ENCODE measurements around the gene CWC27.
"Not testable (repeated sequence)": the region's sequence is repeated elsewhere in the genome, so short reads cannot be mapped to it uniquely, and the experiment has no call there.

CWC27 gene

DNA sequence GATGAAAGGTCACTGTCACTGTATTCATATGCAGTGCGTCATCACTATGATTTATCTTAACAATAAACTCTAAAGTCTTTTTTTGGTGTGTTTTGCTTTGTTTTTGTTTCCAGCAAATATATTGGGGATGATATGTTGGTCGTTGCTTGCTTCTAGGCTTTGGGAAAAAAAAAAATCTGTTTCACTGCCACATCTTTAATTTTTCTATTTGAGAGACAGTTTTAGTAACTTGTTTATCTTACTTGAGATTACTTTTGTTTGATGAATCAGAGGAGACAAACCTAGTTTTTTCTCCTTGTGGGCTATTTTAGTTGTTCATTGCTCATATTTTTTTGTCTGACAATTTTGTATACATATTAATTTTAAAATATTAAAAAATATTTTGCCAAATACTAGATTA is 19.4 kb downstream of the CWC27 start:
- DNase-seq (ENCODE audit: low spot score), result no peak

DNA sequence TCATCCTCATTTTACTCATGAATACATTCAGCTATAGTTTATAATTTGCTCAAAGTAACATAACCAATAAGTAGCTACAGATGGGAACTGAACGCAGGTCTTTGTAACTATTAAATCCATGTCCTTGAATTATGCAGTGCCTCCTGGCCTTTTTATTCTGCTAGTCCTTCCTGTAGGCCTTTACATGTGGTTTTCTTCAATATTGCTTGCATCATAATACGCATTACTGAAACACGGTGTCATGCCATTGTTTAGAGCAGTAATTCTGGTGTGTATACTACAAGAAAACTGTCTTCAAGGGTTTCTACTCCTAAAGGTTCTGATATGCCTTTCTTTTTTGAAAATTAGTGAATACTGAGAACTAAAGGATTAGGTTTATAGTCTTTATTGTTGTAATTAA is 20.7 kb downstream of the CWC27 start:
- DNase-seq (ENCODE audit: low spot score), result no peak

DNA sequence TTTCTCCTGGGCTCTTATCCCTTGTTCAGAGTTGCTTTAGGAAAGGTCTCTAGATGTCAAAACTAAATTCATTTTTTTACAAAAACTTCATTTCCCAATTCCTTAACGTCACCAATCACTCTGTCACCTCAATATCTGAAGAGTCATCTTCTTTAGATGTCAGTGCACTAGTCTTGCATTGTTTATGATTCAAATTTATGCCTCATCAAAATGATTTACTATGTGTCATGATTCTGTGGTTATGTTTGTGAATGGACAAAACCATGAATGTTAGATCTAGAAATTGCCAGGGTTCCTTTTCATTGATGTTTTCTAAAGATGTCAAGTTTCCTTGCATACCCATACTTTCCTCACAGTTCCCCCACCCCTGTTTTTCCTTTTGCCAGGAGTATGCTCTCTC is 21.5 kb downstream of the CWC27 start:
- DNase-seq (ENCODE audit: low spot score), result peak; percentile 67

DNA sequence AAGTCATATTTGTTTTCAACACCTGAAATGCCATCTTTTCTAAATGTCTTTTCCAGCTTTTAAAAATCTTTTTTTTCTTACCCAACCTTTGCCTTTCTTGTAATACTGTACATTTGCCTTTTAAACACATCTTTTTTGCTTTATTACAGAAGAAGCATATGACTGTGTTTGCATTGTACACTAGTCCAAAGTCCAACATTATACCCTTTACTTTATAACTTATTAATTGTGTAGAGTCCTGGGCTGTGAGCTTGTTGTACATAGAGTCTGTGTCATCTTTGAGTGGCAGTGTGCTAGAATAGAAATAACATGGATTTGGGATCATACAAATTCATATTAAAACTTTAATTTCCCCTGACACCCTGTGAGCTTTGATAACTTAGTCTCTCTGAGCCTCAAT is 23.7 kb downstream of the CWC27 start:
- DNase-seq (ENCODE audit: low spot score), result no peak

DNA sequence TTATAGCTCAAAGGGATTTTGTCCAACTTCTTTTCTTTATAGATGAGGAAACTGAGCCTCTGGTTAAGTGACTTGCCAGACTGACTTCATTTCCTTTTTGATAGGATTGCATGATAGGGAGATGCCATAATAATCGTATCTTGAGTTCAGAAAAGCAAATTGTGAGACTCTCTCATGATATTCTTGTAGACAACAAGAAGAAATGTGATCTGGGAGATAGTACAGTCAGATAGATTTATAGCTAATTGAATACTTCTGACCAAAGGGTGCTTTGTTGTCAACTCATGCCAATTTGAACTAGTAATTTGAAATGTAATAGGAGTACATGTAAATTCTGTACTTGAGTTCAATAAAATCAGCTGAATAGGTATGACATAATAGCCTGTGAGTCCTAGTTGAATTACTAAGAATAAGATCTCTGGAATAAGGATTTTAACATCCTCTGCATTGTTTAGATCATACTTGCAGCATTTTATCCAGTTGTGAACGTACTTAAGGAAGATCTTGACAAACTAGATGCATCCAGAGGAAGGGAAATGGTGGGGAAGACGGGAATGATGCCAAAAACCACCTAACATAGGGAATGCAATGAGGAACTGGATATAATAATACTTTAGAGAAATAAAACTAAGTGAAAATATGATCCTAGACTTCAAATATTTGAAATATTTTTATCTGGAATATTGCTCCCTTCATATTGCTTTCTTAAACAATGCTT is 25.5 kb downstream of the CWC27 start:
- DNase-seq (ENCODE audit: low spot score), result no peak

- DNase-seq (ENCODE audit: low spot score), result no peak
These were observed 27.6 kb downstream of the CWC27 start for GRCh38 chr5:64796301-64796700.

GRCh38 chr5:64800926-64801325 is 32.2 kb downstream of the CWC27 start:
- DNase-seq (ENCODE audit: low spot score), result no peak

DNA sequence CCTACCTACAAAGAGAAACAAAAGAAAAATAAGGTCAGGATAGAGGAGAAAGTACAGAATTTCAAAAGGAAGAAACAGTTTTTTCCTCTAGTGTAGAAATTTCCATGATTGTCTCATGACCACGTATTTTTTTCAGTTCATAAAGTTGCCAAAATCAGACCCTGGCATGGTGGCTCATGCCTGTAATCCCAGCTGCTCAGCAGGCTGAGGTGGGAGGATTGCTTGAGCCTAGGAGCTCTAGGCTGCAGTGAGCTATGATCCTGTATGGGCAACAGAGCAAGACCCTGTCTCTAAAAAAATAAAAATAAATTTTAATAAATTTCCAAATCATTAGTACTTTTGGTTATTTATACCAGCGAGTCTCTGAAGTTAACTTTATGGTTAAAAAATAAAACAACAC is 37.8 kb downstream of the CWC27 start:
- DNase-seq (ENCODE audit: low spot score), result no peak

GRCh38 chr5:64807520-64807919 is 38.8 kb downstream of the CWC27 start:
- no peak for DNase-seq (ENCODE audit: low spot score)

GRCh38 chr5:64811050-64811640 is 42.4 kb downstream of the CWC27 start:
- peak; percentile 79 for DNase-seq (ENCODE audit: low spot score)

- no peak for DNase-seq (ENCODE audit: low spot score)
These were observed 45.3 kb downstream of the CWC27 start for GRCh38 chr5:64814073-64814472.

DNA sequence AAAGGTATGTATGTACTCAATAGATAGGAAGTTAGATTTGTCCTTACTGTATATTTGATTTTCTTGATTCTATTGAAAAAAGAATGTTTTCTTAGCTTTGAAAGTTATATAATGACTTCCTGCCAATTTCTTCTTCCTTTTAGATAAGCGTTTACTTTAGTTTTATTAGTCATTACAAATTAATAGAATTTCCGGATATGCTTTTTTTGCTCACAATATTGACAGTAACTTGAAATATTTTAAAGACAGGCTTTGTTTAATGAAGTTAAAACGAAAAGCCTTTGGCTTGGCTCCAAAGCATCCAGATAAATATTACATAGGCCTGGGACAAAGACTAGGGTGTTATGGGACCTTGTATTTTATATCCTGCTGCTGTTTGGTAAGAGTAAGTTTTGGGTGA is 49.5 kb downstream of the CWC27 start:
- DNase-seq (ENCODE audit: low spot score), result no peak

- DNase-seq (ENCODE audit: low spot score), result not testable (repeated sequence)
These were observed 50.6 kb downstream of the CWC27 start for GRCh38 chr5:64819345-64819744.

DNA sequence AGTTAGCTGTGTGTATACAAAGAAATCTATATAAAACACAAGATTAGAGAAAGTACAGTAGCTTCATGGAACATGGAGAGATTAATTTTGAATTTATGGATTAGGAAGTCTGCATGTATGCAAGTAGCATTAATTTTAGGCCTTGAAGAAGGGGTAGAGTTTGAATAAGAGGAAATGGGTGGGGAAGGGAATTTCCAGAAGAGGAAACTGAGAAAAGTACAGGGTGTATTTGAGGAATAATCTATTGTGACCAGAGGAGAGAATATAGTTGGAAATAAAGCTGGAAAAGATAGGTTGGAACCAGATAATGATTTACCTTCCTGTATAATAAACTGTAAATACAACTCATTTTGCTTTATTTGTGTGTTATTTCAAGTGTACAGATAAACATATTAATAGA is 53.6 kb downstream of the CWC27 start:
- DNase-seq (ENCODE audit: low spot score), result no peak

DNA sequence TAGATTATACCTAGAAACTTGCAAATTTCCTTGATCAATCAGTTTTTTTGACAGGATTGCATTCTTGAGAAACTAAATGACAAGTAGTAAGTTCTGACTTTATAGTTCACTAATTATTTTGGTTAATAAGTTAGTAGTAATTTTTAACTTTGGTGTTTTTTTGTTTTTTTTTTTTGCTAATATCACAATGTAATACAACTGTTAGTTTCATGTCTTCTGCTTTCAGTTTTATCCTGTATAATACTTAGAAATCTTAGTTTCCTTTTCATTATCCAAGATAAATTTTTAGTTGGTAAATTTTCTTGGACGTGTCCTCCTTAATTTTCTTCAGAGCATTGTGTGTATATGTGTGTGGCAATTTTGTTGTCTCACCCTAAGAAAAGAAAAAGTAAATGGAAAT is 57.8 kb downstream of the CWC27 start:
- no peak for DNase-seq (ENCODE audit: low spot score)

GRCh38 chr5:64827703-64828102 is 59.0 kb downstream of the CWC27 start:
- no peak for DNase-seq (ENCODE audit: low spot score)

DNA sequence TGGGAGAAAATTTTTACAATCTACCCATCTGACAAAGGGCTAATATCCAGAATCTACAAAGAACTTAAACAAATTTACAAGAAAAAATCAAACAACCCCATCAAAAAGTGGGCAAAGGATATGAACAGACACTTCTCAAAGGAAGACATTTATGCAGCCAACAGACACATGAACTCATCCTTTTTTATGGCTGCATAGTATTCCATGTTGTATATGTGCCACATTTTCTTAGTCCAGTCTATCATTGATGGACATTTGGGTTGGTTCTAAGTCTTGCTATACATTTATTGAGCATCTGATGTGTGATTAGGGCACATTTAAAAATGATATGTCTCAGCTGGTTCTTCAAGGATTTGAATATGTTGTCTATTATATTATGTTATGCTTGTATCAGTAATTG is 61.9 kb downstream of the CWC27 start:
- DNase-seq (ENCODE audit: low spot score), result not testable (repeated sequence)

DNA sequence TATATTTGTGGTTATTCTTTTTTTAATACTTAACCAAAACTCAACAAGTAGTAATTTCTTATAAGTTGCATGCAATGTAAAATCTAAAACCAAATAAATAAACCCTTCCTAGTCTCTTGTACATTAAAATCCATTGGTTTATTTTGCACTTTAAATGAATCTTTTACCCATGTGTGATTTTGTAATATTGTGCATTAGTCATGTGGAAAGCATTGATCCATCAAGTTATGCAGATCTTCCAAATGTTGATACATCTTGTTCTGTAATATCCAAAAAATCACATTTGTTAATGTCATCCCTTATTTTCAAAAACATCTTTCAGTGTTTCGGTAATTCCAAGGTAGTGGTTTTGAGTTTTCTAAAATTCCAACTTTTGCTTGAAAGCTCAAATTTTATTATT is 63.3 kb downstream of the CWC27 start:
- DNase-seq (ENCODE audit: low spot score), result no peak

- DNase-seq (ENCODE audit: low spot score), result no peak
These were observed 65.3 kb downstream of the CWC27 start for GRCh38 chr5:64834037-64834436.

DNA sequence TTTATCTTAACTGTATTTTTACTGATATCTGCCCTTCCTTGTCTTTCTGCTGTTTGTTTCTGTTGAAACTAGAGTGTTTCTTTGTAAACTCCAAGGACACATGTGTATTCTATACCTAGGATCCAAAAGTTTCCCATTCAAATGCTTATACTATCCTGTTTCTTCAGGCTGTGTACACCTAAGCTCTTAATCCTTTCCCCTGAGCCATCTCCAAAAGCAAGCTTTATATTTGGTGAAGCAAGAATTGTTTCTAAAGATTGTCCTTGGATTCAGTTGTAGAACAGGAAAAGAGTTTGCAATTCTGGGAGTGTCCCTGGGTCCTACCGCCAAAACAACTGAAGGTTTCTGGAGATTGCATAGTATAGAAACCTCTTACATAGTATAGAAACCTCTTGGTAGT is 65.9 kb downstream of the CWC27 start:
- DNase-seq (ENCODE audit: low spot score), result no peak

GRCh38 chr5:64835266-64835665 is 66.5 kb downstream of the CWC27 start:
- DNase-seq (ENCODE audit: low spot score), result no peak

DNA sequence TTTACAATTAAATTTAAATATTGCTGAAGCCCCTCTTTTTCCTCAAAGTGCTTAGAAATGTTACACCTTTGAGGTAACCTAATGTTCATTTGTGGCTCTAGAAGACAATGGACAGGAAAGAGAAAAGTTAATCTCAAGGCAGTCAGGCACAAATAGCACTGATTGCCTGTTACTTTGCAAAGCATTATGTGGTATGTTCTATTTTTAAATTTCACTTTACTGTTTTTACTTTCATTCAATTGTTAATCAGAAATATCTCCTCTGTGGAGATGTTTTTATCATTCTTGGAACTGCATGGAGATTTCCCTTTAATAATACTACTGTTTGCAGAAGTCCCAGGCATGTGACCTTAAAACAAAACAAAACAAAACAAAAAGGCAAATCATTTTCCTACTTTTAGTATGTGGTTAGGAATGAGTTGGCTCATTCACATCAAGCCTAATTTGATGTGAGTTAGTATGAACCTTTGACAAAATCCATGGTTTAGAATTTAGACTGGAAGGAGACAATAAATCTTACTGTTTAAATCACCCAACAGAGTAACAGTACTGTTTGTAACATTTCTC is 67.5 kb downstream of the CWC27 start:
- DNase-seq (ENCODE audit: low spot score), result no peak

DNA sequence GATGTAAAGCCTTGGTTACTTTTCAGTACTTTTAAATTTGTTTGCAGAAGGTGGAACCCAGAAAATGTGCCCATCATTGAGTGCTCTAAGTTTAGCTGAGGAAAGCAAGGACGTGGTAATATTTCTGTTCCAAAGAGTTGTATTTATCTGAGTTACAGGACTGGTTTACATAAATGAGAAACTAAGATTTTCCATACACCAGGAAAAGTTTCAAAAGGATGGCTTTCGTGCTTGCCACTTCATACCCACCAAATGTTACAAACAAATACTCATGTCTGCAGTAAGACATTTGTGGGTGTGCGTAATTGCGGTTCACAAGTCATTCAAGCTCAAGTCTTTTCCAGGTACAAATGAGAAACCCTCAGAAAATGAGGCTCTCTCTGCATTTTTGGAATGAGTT is 68.1 kb downstream of the CWC27 start:
- no peak for DNase-seq (ENCODE audit: low spot score)

- DNase-seq (ENCODE audit: low spot score), result no peak
These were observed 69.6 kb downstream of the CWC27 start for GRCh38 chr5:64838376-64838775.
